Activated CD4-positive, alpha-beta T cell treated with anti-CD3 and anti-CD28 coated beads, Interleukin-10, Interleukin-2, amounts not matched to agents 100 ng/mL and 50 ng/mL, durations not matched to agents 16 hours and 8 hours (primary cell): ENCODE data around the gene IFI44.

Experiments used
- DNase-seq: peaks from one replicate; pipeline ENCODE4 v3.0.0-alpha.2; 2020

Gene IFI44

GRCh38 chr1:78649628-78650027 lies at the start of gene IFI44:
Gene IFI44 (plus strand): TSS chr1:78649831. CDS start chr1:78650196, 365 bp downstream.
- peak; percentile 79 for DNase-seq

- DNase-seq = no peak
Observed at GRCh38 chr1:78601068-78601467, 48.6 kb upstream of the IFI44 start.

- DNase-seq = no peak
Observed at GRCh38 chr1:78603206-78603605, 46.4 kb upstream of the IFI44 start.

GRCh38 chr1:78604643-78605042 lies 45.0 kb upstream of the IFI44 start:
- DNase-seq = no peak

- no peak for DNase-seq
Observed at GRCh38 chr1:78606274-78606673, 43.4 kb upstream of the IFI44 start.

GRCh38 chr1:78607334-78607927 lies 42.2 kb upstream of the IFI44 start:
- peak; percentile 7 for DNase-seq

- no peak for DNase-seq
Observed at GRCh38 chr1:78607944-78608343, 41.7 kb upstream of the IFI44 start.

GRCh38 chr1:78617615-78618026 lies 32.0 kb upstream of the IFI44 start:
- DNase-seq = peak; percentile 85

- DNase-seq = no peak
Observed at GRCh38 chr1:78619032-78619431, 30.6 kb upstream of the IFI44 start.

GRCh38 chr1:78619446-78619802 lies 30.2 kb upstream of the IFI44 start:
- no peak for DNase-seq

- DNase-seq = peak; percentile 54
Observed at GRCh38 chr1:78619803-78620579, 29.6 kb upstream of the IFI44 start, which contains the start of gene IFI44L. Gene IFI44L (plus strand): TSS chr1:78620448. CDS start chr1:78627916, 7,468 bp downstream.

- DNase-seq = no peak
Observed at GRCh38 chr1:78620666-78621065, 29.0 kb upstream of the IFI44 start.

- no peak for DNase-seq
Observed at GRCh38 chr1:78622548-78622947, 27.1 kb upstream of the IFI44 start.

GRCh38 chr1:78624035-78624434 lies 25.6 kb upstream of the IFI44 start:
- no peak for DNase-seq

- DNase-seq = no peak
Observed at GRCh38 chr1:78627321-78627720, 22.3 kb upstream of the IFI44 start.

GRCh38 chr1:78630600-78630999 lies 19.0 kb upstream of the IFI44 start:
- DNase-seq = no peak

GRCh38 chr1:78633209-78633608 lies 16.4 kb upstream of the IFI44 start:
- no peak for DNase-seq

- DNase-seq = no peak
Observed at GRCh38 chr1:78640462-78640861, 9.2 kb upstream of the IFI44 start.

- DNase-seq = no peak
Observed at GRCh38 chr1:78641558-78641957, 8.1 kb upstream of the IFI44 start.

GRCh38 chr1:78645723-78646122 lies 3.9 kb upstream of the IFI44 start:
- peak; percentile 6 for DNase-seq

GRCh38 chr1:78647238-78647637 lies 2.4 kb upstream of the IFI44 start:
- no peak for DNase-seq

- DNase-seq = peak; percentile 9
Observed at GRCh38 chr1:78650114-78650660, 556 bp downstream of the IFI44 start.

GRCh38 chr1:78651241-78651640 lies 1.6 kb downstream of the IFI44 start:
- peak; percentile 38 for DNase-seq

GRCh38 chr1:78652019-78652560 lies 2.5 kb downstream of the IFI44 start:
- DNase-seq = no peak
